ENCODE results near the gene PTK6. TPM values are rescaled to one million over a fixed set of nuclear protein-coding genes. Genes with fewer than 3 reads are reported as not detected.

PTK6 gene
- total and polyA plus RNA-seq, 2 of the 13 experiments (the other 11 are each of a cell fraction or from before 2014, with no cell fraction given) = 0.08 TPM; not detected in 1

- ChIA-PET CTCF (ENCODE audit: low intra/inter-chr PET ratio, low total read pairs) (no interaction called here), POLR2A (no interaction called here)
- ATAC-seq (no peak), DNase-seq (ENCODE audit: low spot score) (no peak), FAIRE-seq (no peak)
- Histone ChIP-seq H3K9me3 (ENCODE audit: low read length) (no peaks in the 10 kb centered on the region), H3K9ac (ENCODE audit: insufficient read depth, low read depth, low read length) (no peak overlapping the region), H2AFZ (ENCODE audit: low read length) (no peak overlapping the region), H3K27ac (ENCODE audit: extremely low read length, insufficient read depth, low read length) (no peak overlapping the region), H3K4me1 (ENCODE audit: insufficient read depth, low read length) (peaks cover 10% of the 10 kb centered on the region), H3K79me2 (ENCODE audit: insufficient read depth, low read length) (no peaks in the 10 kb centered on the region), H3K27me3 (ENCODE audit: control insufficient read depth in 1 of 2, insufficient read depth in 2 of 2, low read length in 2 of 2) (no peaks in the 10 kb centered on the region), H4K20me1 (ENCODE audit: insufficient read depth, low read length) (no peaks in the 10 kb centered on the region; the same call in 1 of the 2 replicates), H3K4me3 (replicated peaks in 1 of 3; ENCODE audit: insufficient read depth in 1 of 3, low read depth in 2 of 3, low read length in 3 of 3) (no peak overlapping the region), H3K36me3 (replicated peaks in 1 of 2; ENCODE audit: control insufficient read depth in 1 of 2, insufficient read depth in 2 of 2, low read length in 2 of 2) (no peaks in the 10 kb centered on the region; a peak in 1 of 5 replicates), H3K4me2 (ENCODE audit: low read depth, low read length) (no peak overlapping the region)
- BruUV-seq (replicated peaks) = no TSS peak
- TF ChIP-seq ZNF720 (CRISPR knock-in tag; IDR thresholded peaks at IDR 0.05) (no peak), ZNF740 (CRISPR knock-in tag; IDR thresholded peaks at IDR 0.05) (no peak), HNF1B (CRISPR knock-in tag; IDR thresholded peaks at IDR 0.05) (no peak), NR1H2 (CRISPR knock-in tag; IDR thresholded peaks at IDR 0.05; ENCODE audit: borderline replicate concordance, low read depth) (no peak), ZNF12 (CRISPR knock-in tag; IDR thresholded peaks at IDR 0.05) (no peak), ZNF597 (CRISPR knock-in tag; IDR thresholded peaks at IDR 0.05) (no peak), RXRA (CRISPR knock-in tag; IDR thresholded peaks at IDR 0.05) (no peak), HHEX (CRISPR knock-in tag; IDR thresholded peaks at IDR 0.05) (no peak), ZBTB7B (CRISPR knock-in tag; IDR thresholded peaks at IDR 0.05) (no peak), HDAC2 (CRISPR knock-in tag; IDR thresholded peaks at IDR 0.05) (no peak), ZNF20 (CRISPR knock-in tag; IDR thresholded peaks at IDR 0.05) (no peak), MTF1 (CRISPR knock-in tag; IDR thresholded peaks at IDR 0.05) (no peak)
- in situ Hi-C loops (cut with HindIII; ENCODE audit: extremely low pct_ligation_motif_present, low pct_unique_long_range_greater_than_20kb) = no loop called here
- WGBS (ENCODE audit: low lambda C conversion rate) = 90% methylated on average over 41 of the region's 54 CpGs
- intact Hi-C loops (cut with micrococcal nuclease; ENCODE audit: unreplicated experiment) = no loop called here
Observed at GRCh38 chr20:63562461-63563224, 25.5 kb upstream of the PTK6 start.

Measured in HepG2 (cell line).